Stimulated activated naive CD8-positive, alpha-beta T cell treated with anti-CD3 and anti-CD28 coated beads, Interleukin-15, Interleukin-2, amounts not matched to agents 100 ng/mL and 50 ng/mL, for 24 hours (primary cell): Measurements from ENCODE around the gene ROPN1.
"Not testable (repeated sequence)": the region's sequence is repeated elsewhere in the genome, so short reads cannot be mapped to it uniquely, and the experiment has no call there.

Experiments used
- H3K27ac Mint-ChIP-seq: one replicate; pipeline ENCODE4 v1.8.0; 2021; ENCODE audit warnings: mild to moderate bottlenecking, mixed read lengths
- H3K27me3 Mint-ChIP-seq: one replicate; pipeline ENCODE4 v1.8.0; 2021; ENCODE audit warnings: mixed read lengths
- H3K36me3 Mint-ChIP-seq: one replicate; pipeline ENCODE4 v1.8.0; 2021; ENCODE audit warnings: low read depth, mixed read lengths
- H3K4me1 Mint-ChIP-seq: one replicate; pipeline ENCODE4 v1.8.0; 2021; ENCODE audit warnings: low read depth, mixed read lengths
- H3K4me3 Mint-ChIP-seq: one replicate; pipeline ENCODE4 v1.8.0; 2021; ENCODE audit warnings: mild to moderate bottlenecking, mixed read lengths
- H3K9me3 Mint-ChIP-seq: one replicate; pipeline ENCODE4 v1.8.0; 2021; ENCODE audit warnings: mixed read lengths

ROPN1 gene

GRCh38 chr3:123991730-123992588 lies at the start of gene ROPN1:
ROPN1 (minus strand) TSS chr3:123992124; CDS start chr3:123980481, 11,643 bp downstream.
- not testable (repeated sequence) for H3K4me1 Mint-ChIP-seq, H3K27ac Mint-ChIP-seq, H3K36me3 Mint-ChIP-seq, H3K9me3 Mint-ChIP-seq, H3K4me3 Mint-ChIP-seq
- peaks cover 37% of the 10 kb centered on the region for H3K27me3 Mint-ChIP-seq

DNA sequence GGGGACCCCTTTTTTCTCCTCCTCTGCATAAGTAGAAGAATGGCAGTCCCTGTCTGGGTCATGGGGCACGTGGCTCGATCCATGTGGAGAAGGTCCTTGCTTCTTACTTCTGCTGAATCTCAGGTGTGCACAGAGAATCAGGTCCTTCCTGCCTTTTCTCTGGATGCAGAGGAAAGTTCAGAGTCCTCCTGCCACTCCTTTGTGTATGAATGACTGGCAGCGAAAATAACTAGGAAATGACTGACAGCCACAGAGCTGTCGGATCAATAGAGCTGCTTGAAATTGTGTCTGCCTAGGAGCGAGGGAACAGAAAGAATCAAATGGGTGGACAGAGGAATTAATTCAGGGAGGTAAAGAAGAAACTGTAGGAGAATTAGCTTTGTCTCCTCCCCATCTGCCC lies 49.6 kb upstream of the ROPN1 start:
- Mint-ChIP-seq H3K27ac (no peak overlapping the region), H3K36me3 (no peaks in the 10 kb centered on the region), H3K9me3 (no peaks in the 10 kb centered on the region), H3K4me1 (no peaks in the 10 kb centered on the region), H3K27me3 (peaks cover 19% of the 10 kb centered on the region), H3K4me3 (no peak overlapping the region)

- H3K36me3 Mint-ChIP-seq: no peaks in the 10 kb centered on the region
- H3K27ac Mint-ChIP-seq: no peak overlapping the region
- H3K9me3 Mint-ChIP-seq: no peaks in the 10 kb centered on the region
- H3K27me3 Mint-ChIP-seq: peaks cover 8% of the 10 kb centered on the region
- H3K4me3 Mint-ChIP-seq: no peak overlapping the region
- peaks cover 6% of the 10 kb centered on the region for H3K4me1 Mint-ChIP-seq
These were observed 45.4 kb upstream of the ROPN1 start for GRCh38 chr3:124037326-124037725.

DNA sequence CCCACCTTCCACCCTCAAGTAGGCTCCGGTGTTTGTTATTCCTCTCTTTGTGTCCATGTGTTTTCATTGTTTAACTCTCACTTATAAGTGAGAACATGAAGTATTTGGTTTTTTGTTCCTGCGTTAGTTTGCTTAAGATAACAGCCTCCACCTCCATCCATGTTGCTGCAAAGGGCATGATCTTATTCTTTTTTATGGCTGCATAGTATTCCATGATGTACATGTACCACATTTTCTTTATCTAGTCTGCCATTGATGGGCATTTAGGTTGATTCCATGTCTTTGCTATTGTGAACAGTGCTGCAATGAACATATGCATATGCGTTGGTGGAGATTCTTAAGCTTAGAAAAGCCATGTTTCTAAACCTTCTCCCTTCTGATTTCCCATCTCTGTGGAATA lies 44.3 kb upstream of the ROPN1 start:
- not testable (repeated sequence) for H3K36me3 Mint-ChIP-seq, H3K4me1 Mint-ChIP-seq, H3K4me3 Mint-ChIP-seq, H3K9me3 Mint-ChIP-seq, H3K27ac Mint-ChIP-seq
- H3K27me3 Mint-ChIP-seq: peaks cover 18% of the 10 kb centered on the region

DNA sequence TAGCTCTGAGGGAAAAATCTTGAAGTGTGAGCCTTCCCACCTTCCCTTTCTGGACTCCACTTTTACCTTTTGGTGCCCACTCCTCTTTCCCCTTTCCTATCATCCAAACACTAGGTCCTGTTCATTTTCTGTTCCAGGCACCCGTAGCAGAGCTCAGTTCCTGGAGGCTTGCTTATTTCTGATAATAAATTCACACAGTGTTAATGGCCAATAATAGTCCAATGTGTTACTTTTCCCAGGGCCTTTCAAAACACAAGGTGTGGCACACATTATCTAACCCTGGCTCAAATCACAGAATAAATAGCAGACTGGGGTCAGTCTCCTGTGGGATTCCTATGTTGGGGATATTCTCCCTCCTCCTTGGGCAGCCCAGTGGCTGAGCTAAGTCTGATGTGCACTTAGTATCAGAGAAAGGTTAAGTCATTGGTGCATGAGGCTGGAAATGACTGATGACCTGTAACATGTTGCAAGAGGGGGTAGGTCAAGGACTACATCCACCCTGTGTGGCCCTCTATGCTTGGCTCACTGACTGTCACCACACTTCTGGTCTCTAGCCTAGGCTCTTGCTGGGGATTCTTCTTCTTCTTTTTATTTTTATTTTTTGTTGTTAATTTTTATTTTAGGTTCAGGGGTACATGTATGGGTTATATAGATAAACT lies 43.7 kb upstream of the ROPN1 start:
- Mint-ChIP-seq H3K9me3 (no peaks in the 10 kb centered on the region), H3K4me3 (no peak overlapping the region)

GRCh38 chr3:124034844-124035152 lies 42.9 kb upstream of the ROPN1 start:
- H3K27ac Mint-ChIP-seq: no peak overlapping the region
- H3K4me1 Mint-ChIP-seq: peaks cover 6% of the 10 kb centered on the region
- peaks cover 23% of the 10 kb centered on the region for H3K27me3 Mint-ChIP-seq
- H3K4me3 Mint-ChIP-seq: peak overlapping the region; percentile 62
- H3K9me3 Mint-ChIP-seq: no peaks in the 10 kb centered on the region
- H3K36me3 Mint-ChIP-seq: no peaks in the 10 kb centered on the region

More for the DNA sequence above, 43.7 kb upstream of the ROPN1 start:
- H3K27me3 Mint-ChIP-seq: peaks cover 24% of the 10 kb centered on the region
- H3K36me3 Mint-ChIP-seq: no peaks in the 10 kb centered on the region
- H3K4me1 Mint-ChIP-seq: peaks cover 6% of the 10 kb centered on the region
- H3K27ac Mint-ChIP-seq: no peak overlapping the region

- Mint-ChIP-seq H3K4me1 (peaks cover 6% of the 10 kb centered on the region), H3K27ac (no peak overlapping the region), H3K27me3 (peaks cover 23% of the 10 kb centered on the region), H3K9me3 (no peaks in the 10 kb centered on the region), H3K4me3 (peak overlapping the region; percentile 62), H3K36me3 (no peaks in the 10 kb centered on the region)
These were observed 42.3 kb upstream of the ROPN1 start for GRCh38 chr3:124034016-124034843.

GRCh38 chr3:124033360-124034015 lies 41.6 kb upstream of the ROPN1 start, which contains the start of gene KALRN:
KALRN (plus strand) TSS chr3:124033369.
- H3K36me3 Mint-ChIP-seq: no peaks in the 10 kb centered on the region

DNA sequence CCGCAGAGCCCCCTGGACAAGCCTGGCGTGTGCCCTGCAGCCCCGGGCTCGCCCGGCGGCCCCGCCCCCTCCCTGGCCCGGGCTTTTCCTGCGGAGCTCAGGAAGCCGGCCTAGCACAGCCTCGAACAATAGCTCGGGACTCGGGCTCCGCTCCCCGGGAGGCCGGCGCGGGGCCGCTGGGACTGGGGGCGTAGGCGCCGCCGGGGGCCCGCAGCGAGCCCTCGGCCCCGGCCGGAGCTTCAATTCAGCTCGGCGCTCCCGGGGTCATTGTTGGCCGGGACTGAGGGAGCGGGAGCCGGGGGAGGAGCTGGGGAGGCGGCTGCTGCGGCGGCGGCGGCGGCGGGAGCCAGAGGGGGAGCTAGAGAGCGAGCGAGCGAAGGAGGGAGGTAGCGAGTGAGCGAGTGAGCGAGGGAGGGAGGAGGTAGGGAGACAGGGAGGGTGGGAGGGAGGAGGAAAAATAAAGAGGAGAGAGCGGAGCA lies 41.0 kb upstream of the ROPN1 start:
- Mint-ChIP-seq H3K9me3 (no peaks in the 10 kb centered on the region), H3K27ac (no peak overlapping the region), H3K36me3 (no peaks in the 10 kb centered on the region), H3K4me1 (peaks cover 6% of the 10 kb centered on the region), H3K27me3 (peaks cover 32% of the 10 kb centered on the region), H3K4me3 (no peak overlapping the region)

More at GRCh38 chr3:124033360-124034015, 41.6 kb upstream of the ROPN1 start, which contains the start of gene KALRN:
- H3K9me3 Mint-ChIP-seq: no peaks in the 10 kb centered on the region
- H3K4me3 Mint-ChIP-seq: peak within 1 kb of the TSS; percentile 62
- peaks cover 28% of the 10 kb centered on the region for H3K27me3 Mint-ChIP-seq
- peaks cover 6% of the 10 kb centered on the region for H3K4me1 Mint-ChIP-seq
- H3K27ac Mint-ChIP-seq: no peak within 1 kb of the TSS

DNA sequence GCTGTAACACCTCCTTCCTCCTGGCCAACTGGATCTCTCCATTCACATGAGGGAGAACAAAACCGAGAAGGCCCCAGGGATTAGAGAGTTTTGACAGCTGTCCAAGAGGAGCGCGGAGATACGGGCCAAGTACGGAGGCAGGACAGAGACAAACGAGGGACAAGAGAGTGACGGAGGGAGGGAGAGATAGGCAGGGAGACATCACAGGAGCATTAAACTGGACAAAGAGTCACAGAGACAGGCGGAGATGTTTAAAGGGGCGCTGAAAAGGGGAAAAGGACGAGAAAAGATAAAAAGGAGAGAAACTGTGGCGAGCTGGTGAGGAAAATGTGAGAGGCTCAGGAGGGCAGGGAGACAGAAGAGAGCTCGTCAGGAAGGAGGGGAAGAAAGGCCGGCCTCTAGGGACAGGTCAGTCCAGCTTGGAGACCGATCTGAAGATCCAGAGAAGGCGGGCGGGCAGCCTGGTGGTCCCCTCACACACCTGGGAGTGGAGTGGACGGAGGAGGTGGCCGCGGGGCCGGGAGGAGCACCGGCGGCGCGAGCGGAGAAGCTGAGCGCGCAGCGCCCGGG lies 40.5 kb upstream of the ROPN1 start:
- H3K27me3 Mint-ChIP-seq: peaks cover 32% of the 10 kb centered on the region
- H3K36me3 Mint-ChIP-seq: no peaks in the 10 kb centered on the region
- peaks cover 6% of the 10 kb centered on the region for H3K4me1 Mint-ChIP-seq
- no peaks in the 10 kb centered on the region for H3K9me3 Mint-ChIP-seq
- peak overlapping the region; percentile 58 for H3K4me3 Mint-ChIP-seq
- H3K27ac Mint-ChIP-seq: no peak overlapping the region

GRCh38 chr3:124026516-124026915 lies 34.6 kb upstream of the ROPN1 start:
- peaks cover 26% of the 10 kb centered on the region for H3K27me3 Mint-ChIP-seq
- no peaks in the 10 kb centered on the region for H3K36me3 Mint-ChIP-seq
- no peaks in the 10 kb centered on the region for H3K4me1 Mint-ChIP-seq
- H3K9me3 Mint-ChIP-seq: no peaks in the 10 kb centered on the region
- H3K4me3 Mint-ChIP-seq: no peak overlapping the region
- no peak overlapping the region for H3K27ac Mint-ChIP-seq

GRCh38 chr3:124023531-124023930 lies 31.6 kb upstream of the ROPN1 start:
- H3K9me3 Mint-ChIP-seq, H3K36me3 Mint-ChIP-seq, H3K27ac Mint-ChIP-seq, H3K4me3 Mint-ChIP-seq, H3K4me1 Mint-ChIP-seq: not testable (repeated sequence)
- peaks cover 26% of the 10 kb centered on the region for H3K27me3 Mint-ChIP-seq

DNA sequence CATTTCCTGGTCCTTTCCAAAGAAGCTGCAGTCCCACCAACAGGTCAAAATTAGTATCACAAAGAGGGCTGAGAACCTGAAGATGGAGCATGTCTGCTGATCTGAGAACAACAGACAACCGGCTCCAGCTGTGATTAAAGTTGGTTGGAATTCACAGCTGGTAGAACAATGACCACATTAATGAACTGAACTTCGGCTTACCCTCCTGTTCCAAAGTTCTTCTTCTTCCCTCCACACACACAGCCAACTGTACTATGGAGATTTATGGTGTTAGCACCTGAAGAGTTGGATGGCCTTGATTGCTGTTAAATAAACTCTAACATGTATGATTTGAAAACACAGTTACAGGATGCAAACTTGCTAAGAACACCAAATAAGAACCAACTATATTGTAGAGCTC lies 27.4 kb upstream of the ROPN1 start:
- peaks cover 57% of the 10 kb centered on the region for H3K27me3 Mint-ChIP-seq
- H3K4me1 Mint-ChIP-seq: no peaks in the 10 kb centered on the region
- no peak overlapping the region for H3K27ac Mint-ChIP-seq
- H3K4me3 Mint-ChIP-seq: no peak overlapping the region
- H3K9me3 Mint-ChIP-seq: no peaks in the 10 kb centered on the region
- no peaks in the 10 kb centered on the region for H3K36me3 Mint-ChIP-seq

GRCh38 chr3:124017502-124017901 lies 25.6 kb upstream of the ROPN1 start:
- H3K27ac Mint-ChIP-seq, H3K36me3 Mint-ChIP-seq, H3K4me1 Mint-ChIP-seq, H3K4me3 Mint-ChIP-seq, H3K9me3 Mint-ChIP-seq: not testable (repeated sequence)
- peaks cover 56% of the 10 kb centered on the region for H3K27me3 Mint-ChIP-seq
